NCI-H1417 treated with DMSO at 0.1 percent for 48 hours (cell line): ENCODE measurements around the gene COLEC11.
"Not testable (repeated sequence)": the region's sequence is repeated elsewhere in the genome, so short reads cannot be mapped to it uniquely, and the experiment has no call there.

Experiments
- DNase-seq: peaks from one replicate; lab custom pipeline; 2025; lab: John Stamatoyannopoulos, UW

The COLEC11 gene

GRCh38 chr2:3625186-3625585 is 30.3 kb downstream of the COLEC11 start:
- no peak for DNase-seq

- no peak for DNase-seq
Observed at GRCh38 chr2:3626118-3626811, 31.4 kb downstream of the COLEC11 start.

DNA sequence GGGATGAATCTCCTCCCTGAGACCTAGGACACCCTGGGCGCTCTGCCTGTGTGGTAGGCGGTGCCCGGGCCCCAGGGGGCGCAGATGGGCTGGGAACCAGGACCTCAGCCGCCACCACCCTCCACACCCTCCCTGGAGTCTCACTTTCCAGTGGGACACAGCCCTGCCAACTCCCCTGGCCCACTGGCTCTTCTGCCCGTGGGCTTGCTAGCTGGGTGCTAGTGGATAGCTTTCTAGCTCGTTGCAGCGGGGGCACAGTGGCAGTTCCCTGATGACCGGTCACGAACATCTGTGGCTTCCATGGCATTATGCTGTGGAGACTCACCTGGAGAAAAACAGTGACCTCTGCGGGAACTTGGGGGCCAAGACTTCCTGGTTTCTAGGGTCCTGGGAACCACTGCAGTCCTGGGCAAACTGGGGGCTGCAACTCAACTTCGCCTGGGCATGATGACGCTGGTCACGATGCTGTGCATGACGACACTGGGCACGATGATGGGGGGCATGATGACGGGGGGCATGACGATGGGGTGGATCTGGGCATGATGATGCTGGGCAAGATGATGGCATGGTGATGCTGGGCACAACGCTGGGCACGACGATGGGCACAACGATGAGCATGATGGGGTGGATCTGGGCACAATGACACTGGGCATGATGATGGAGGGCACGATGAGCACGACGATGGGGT is 32.0 kb downstream of the COLEC11 start:
- DNase-seq: no peak

DNA sequence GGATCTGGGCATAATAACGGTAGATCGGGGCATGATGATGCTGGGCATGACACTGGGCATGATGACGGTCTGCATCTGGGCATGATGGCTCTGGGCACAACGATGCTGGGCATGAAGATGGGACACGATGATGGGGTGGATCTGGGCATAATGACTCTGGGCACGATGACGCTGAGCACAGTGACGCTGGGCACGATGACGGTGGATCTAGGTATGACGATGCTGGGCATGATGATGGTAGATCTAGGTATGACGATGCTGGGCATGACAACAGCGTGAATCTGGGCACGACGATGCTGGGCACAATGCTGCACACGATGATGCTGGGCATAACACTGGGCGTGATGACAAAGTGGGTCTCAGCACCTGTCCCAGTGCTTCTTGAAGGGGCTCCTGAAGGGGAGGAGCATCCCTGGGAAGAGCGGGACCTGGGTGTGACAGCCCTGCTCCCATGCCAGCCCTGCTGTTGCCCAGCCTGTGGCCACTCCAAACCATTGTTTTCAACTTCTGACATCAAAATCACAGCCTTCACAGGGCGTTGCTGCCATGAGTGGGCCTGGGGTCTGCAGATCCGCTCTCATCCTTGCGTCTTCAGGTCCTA is 32.7 kb downstream of the COLEC11 start:
- DNase-seq: no peak

DNA sequence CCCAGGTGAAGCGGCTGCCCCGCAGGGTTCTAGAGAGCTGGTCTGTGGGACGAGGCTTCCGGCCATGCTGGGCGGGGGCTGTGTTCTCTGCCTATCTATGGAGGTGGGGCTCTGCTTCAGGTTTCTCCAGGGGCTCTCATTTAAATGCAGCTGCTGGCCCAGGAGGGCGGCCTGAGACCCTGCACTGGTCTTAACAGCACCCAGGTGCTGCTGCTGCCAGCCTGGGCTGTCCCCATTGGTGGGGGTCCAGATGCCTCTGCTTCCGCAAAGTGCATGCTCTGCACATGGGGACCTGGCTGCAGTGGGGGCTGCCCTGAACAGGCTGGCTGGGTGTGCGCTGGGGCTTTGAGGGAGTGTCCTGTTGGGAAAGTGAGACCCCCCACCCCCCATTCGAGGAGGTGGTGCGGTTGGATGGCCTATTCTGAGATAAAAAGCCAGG is 33.3 kb downstream of the COLEC11 start:
- no peak for DNase-seq

- DNase-seq: no peak
Observed at GRCh38 chr2:3628800-3629199, 33.9 kb downstream of the COLEC11 start.

GRCh38 chr2:3630631-3631030 is 35.7 kb downstream of the COLEC11 start:
- no peak for DNase-seq

DNA sequence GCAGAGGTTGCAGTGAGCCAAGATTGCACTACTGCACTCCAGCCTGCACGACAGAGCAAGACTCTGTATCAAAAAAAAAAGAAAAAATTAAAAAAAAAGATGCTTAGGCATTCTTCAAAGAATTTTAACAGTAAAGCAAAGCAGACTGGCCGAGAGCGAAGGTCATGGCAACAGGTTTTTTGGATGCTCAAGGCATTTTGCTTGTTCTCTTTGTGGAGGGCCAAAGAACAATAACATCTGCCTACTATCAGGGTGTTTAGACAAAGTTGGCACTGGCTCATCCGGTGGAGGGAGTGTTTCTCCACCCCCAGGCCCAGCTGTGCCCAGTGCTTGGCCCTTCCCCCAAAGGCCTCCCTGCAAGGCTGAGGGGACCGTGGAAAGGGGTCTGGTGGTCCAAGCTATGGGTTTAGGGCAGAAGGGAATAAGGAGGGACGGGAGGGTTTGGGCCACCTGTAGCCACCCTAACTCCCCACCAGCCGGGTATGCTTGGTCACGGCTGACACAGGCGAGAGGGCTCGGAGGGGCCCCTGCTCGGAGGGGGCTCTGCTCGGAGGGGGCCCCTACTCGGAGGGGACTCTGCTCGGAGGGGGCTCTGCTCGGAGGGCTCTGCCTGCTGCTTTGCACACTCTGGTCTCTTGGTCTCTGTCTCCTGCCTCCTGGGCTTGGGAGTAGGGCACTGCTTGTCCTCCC is 36.4 kb downstream of the COLEC11 start:
- no peak for DNase-seq

GRCh38 chr2:3631851-3632659 is 37.1 kb downstream of the COLEC11 start:
- no peak for DNase-seq

GRCh38 chr2:3633089-3633981 is 38.4 kb downstream of the COLEC11 start:
- no peak for DNase-seq

DNA sequence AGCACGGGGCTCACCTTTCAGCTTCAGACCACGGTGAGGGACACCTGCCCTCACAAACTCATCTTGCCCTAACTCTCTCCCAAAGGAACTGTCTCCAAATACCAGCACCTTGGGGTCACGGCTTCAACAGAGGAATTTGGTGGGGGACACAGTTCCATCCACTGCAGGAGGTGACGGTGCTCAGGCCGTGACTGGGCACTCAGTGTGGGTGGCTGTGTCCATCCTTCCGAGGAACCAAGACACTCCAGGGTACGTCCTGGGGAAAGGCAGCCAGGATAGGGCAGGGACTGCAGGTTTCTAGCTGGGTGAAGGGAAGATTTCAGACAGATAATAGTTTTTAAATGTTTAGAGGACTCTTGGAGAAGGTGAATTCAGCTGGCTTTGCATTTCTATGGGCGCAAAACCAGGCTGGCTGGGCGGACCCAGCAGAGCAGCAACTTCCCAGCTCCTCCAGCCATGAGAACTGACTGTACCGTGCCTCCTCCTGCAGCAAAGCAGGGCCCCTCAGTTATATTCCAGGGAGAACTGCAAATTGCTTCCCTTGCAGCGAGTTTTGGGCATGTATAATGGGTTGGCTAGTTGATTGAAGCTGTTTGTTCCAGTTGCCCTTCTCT is 39.2 kb downstream of the COLEC11 start:
- no peak for DNase-seq

DNA sequence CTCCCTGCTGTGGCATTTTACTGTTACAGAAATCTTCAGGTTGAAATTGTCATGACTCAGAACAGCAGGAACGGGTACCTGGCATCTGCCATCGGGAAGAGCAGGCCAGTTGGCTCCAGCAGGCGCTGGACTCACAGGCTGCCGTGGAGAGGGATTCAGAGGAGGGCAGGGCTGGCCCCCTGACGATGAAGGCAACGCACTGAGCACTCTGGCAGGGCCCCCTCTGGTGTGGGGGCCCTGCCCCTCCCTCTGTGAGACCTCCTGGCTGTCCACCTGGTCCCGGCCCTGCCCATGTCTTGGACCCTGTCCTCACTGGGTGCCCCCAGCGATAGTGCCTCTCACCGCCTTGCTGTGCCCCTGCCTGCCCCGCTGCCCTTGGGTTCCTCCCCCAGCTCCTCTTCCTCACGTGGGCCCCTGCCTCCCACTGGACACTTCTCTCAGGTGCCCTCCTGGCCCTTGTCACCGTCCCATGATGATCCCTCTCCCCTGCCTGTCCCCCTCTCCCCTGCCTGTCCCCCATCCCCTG is 39.7 kb downstream of the COLEC11 start:
- no peak for DNase-seq

DNA sequence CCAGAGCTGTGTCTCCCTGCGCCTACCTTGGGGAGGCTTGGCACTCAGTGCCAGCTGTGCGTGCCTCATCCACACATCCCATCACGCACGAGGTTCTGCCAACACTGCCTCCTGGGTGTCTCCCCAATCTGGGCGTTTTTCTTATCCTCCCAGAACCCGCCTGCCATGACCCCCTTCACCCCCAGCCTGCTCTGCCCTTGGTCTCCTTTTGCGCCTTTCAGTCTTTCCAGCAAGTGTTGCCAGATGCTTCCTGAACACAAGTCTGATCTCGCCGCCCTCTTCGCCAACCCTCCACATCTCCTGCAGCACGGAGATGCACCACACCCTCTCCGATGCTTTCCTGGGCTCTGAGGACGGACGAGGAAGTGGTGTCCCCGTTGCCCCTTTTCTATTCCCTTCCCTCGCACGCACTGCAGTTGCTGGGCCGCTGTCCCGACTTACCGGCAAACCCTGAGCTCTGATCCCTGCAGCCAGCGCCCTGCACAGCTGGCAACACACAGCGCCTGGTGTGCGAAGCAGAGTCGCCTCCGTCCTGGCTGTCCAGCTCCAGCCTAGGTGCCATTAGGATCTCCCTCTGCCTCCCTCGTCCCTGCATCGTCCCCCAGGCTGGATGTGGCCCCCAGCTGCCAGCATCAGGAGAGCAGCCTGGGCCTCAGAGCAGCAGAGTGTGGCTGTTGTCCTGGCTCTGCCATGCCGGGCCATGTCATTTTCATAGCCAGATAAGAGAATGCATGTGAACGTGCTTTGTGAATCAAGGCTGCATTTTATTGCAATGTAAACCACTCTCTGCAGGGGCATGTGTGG is 40.5 kb downstream of the COLEC11 start:
- no peak for DNase-seq

DNA sequence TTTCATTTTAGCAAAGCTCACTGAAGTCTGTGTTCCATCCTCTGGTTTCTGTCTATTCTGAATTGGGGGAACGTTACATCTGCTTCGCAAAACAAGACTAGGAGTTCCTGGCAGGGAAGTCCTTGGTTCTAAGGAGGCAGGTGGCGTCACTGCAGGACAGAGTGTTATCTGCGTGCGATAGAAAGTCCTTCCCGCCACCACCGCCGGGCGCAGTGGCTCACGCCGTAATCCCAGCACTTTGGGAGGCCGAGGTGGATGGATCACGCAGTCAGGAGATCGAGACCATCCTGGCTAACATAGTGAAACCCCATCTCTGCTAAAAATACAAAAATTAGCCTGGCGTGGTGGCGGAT is 41.0 kb downstream of the COLEC11 start:
- DNase-seq: not testable (repeated sequence)

GRCh38 chr2:3636586-3637310 is 41.8 kb downstream of the COLEC11 start:
- DNase-seq: no peak

- DNase-seq: no peak
Observed at GRCh38 chr2:3637311-3637675, 42.4 kb downstream of the COLEC11 start.

DNA sequence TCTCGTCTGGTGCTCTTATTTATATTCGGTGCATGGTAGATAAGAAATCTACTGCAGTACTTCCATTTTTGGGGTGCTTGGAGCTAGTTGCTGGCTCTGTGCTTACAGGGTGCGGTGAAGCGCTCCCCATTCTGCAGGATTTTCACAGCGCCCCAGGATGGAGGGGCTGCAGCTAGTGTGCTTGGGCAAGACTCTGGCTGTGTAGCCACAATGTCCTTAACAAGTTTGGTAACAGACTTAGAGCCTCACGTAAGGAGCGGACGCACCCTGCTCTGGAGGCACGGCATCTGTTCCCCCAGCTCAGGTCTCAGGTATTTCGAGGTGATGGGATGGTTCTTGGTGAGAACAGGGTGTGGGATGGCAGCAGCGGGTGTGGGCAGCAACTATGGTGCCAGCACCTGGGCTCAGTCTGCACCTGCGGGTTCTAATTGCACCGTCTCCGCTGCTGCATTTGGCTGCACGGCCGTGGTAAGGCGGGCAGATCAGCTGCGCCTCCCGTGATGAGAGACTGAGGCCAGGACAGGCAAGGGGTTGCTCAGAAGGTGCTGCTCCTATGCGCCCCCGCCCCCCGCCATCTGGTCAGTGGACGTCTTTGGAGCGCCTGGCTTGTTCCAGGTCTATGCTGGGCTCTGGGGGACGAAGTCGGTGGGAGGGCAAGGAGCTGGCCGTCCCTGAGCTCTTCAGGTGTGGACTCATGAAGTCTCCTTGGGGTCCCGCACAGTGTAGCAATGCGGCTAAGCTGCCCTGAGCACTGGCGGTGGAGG is 43.0 kb downstream of the COLEC11 start:
- no peak for DNase-seq

DNA sequence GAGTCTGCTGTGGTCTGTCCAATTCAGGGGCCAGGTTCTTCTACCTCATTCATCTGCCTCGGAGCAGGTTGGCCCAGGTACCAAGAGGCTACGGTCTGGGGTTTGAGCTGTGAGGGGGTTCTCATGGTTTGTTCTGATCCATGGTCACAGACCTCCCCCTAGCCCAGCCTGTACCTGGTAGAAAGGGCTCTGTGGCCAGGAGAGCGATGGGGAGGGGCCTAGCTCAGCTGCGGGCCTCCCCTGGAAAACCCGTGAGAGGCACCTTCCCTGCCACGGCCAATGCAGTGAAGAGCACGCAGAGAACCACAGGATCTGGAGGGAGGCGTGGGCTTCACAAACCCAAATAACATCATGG is 43.5 kb downstream of the COLEC11 start:
- no peak for DNase-seq
